Metanephros (tissue), 1 donor: ENCODE results near the gene OLFM1. TPM values are rescaled to one million over a fixed set of nuclear protein-coding genes. Genes with fewer than 3 reads are reported as not detected.

Source experiments
- total RNA-seq: library from RNA; depleted of rRNA; stranded (reverse); fragments of >200 nt; gene quantifications from one replicate; pipeline ENCODE4 v1.2.3, GENCODE V29; 2014

OLFM1 gene
- total RNA-seq, result 5.1 TPM

DNA sequence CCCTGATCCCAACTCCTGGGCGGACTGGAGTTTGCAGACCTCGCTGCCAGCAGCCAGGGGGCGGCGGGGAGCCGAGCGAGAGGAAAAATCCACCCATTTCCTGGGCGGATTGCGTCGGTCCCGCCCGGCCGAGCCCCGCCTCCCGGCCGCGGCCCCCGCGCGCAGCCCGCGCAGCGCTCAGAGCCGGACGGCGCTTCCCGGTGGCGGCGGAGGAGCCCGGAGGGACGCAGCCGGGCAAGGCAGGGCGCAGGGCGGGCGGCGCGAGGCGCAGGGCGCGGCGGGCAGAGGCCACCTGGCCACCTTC lies at the start of gene OLFM1:
Gene OLFM1, plus strand, starts transcription at position 180 of the 304 bp plus-strand sequence. CDS start 322 bp downstream, outside the sequence.

Other genes starting within 250 kb of the OLFM1 start
- gene FCN2, start 206.9 kb upstream of the OLFM1 start, total RNA-seq, result 1.2 TPM
- gene FCN1, start 169.8 kb upstream of the OLFM1 start, total RNA-seq, result 24.3 TPM